Kasumi-1 (cell line): ENCODE measurements around the gene DNM1L.
A peak's percentile ranks its signal among the peaks of the same experiment; 100 is the strongest.

Source experiments
- DNase-seq, 2 experiments: peaks; one replicate each; lab custom pipeline; 2025; lab: John Stamatoyannopoulos, UW

The DNM1L gene

GRCh38 chr12:32679091-32679919 is at the start of gene DNM1L:
DNM1L (plus strand) TSS chr12:32679301; CDS start chr12:32679364, 63 bp downstream.
- DNase-seq = peak; percentile 95

GRCh38 chr12:32641287-32641901 is 37.7 kb upstream of the DNM1L start:
- no peak for DNase-seq

GRCh38 chr12:32644431-32644830 is 34.7 kb upstream of the DNM1L start:
- peak; percentile 7 to 15 for DNase-seq

GRCh38 chr12:32647275-32647674 is 31.8 kb upstream of the DNM1L start:
- DNase-seq = no peak

GRCh38 chr12:32650508-32650907 is 28.6 kb upstream of the DNM1L start:
- no peak for DNase-seq

- no peak for DNase-seq
Observed at GRCh38 chr12:32651151-32651955, 27.7 kb upstream of the DNM1L start.

- no peak for DNase-seq
Observed at GRCh38 chr12:32651956-32652210, 27.2 kb upstream of the DNM1L start.

- no peak for DNase-seq
Observed at GRCh38 chr12:32659908-32660440, 19.1 kb upstream of the DNM1L start.

GRCh38 chr12:32661706-32662105 is 17.4 kb upstream of the DNM1L start:
- no peak for DNase-seq

GRCh38 chr12:32662665-32663064 is 16.4 kb upstream of the DNM1L start:
- no peak for DNase-seq

GRCh38 chr12:32666018-32666417 is 13.1 kb upstream of the DNM1L start:
- no peak for DNase-seq

- no peak for DNase-seq
Observed at GRCh38 chr12:32669584-32669983, 9.5 kb upstream of the DNM1L start.

GRCh38 chr12:32671930-32672780 is 6.9 kb upstream of the DNM1L start:
- peak; percentile 88 to 91 for DNase-seq

- DNase-seq = peak in 1 of 2 experiments; percentile 65
Observed at GRCh38 chr12:32679920-32680237, 778 bp downstream of the DNM1L start.

GRCh38 chr12:32680787-32681186 is 1.7 kb downstream of the DNM1L start:
- DNase-seq = peak in 1 of 2 experiments; percentile 4

GRCh38 chr12:32681272-32681671 is 2.2 kb downstream of the DNM1L start:
- DNase-seq = no peak

- no peak for DNase-seq
Observed at GRCh38 chr12:32686340-32686739, 7.2 kb downstream of the DNM1L start.

GRCh38 chr12:32688786-32689185 is 9.7 kb downstream of the DNM1L start:
- DNase-seq = no peak

- no peak for DNase-seq
Observed at GRCh38 chr12:32690927-32691326, 11.8 kb downstream of the DNM1L start.

- no peak for DNase-seq
Observed at GRCh38 chr12:32692358-32692757, 13.3 kb downstream of the DNM1L start.

- DNase-seq = no peak
Observed at GRCh38 chr12:32693036-32693435, 13.9 kb downstream of the DNM1L start.

GRCh38 chr12:32695787-32696186 is 16.7 kb downstream of the DNM1L start:
- no peak for DNase-seq
